ENCODE results near the gene MAD2L2.

- TF ChIP-seq ZNF138 (CRISPR knock-in tag; conservative IDR thresholded peaks at IDR 0.05) (no peak), E2F1 (CRISPR knock-in tag; IDR thresholded peaks at IDR 0.05) (no peak), CTCF (IDR thresholded peaks at IDR 0.05) (no peak), ZNF317 (CRISPR knock-in tag; IDR thresholded peaks at IDR 0.05; ENCODE audit: borderline replicate concordance, low read depth) (no peak), ZBTB43 (CRISPR knock-in tag; IDR thresholded peaks at IDR 0.05) (no peak), CREB1 (CRISPR knock-in tag; IDR thresholded peaks at IDR 0.05) (no peak), HMGA2 (CRISPR knock-in tag; IDR thresholded peaks at IDR 0.05) (no peak), PRDM15 (CRISPR knock-in tag; IDR thresholded peaks at IDR 0.05) (no peak), RELA (CRISPR knock-in tag; IDR thresholded peaks at IDR 0.05; ENCODE audit: borderline replicate concordance) (no peak), ZNF396 (CRISPR knock-in tag; IDR thresholded peaks at IDR 0.05; ENCODE audit: borderline replicate concordance) (no peak)
Measured at GRCh38 chr1:11682799-11683198, 1.9 kb upstream of the MAD2L2 start.
